Mesendoderm (in vitro differentiated cells): ENCODE measurements around the gene STX5.

ENCODE experiments used
- DNase-seq: peaks from one replicate; pipeline ENCODE4 v3.0.0; 2013
- H2AK5ac ChIP-seq: 2 replicates; pipeline ENCODE4 v1.6.1; 2013; ENCODE audit warnings: low read length, inconsistent platforms
- H2BK120ac ChIP-seq: 2 replicates; pipeline ENCODE4 v1.6.1; 2013; ENCODE audit warnings: low read depth, mild to moderate bottlenecking, low read length, moderate library complexity, mixed read lengths
- H2BK15ac ChIP-seq: replicated peaks from 2 replicates; pipeline ENCODE4 v1.6.1; 2013; ENCODE audit warnings: low read depth, mild to moderate bottlenecking, moderate library complexity
- H2BK5ac ChIP-seq: 2 replicates; pipeline ENCODE4 v1.6.1; 2013; ENCODE audit warnings: low read length, inconsistent platforms
- H3K18ac ChIP-seq: 2 replicates; pipeline ENCODE4 v1.6.1; 2013; ENCODE audit warnings: mild to moderate bottlenecking, low read length, mixed read lengths
- H3K23ac ChIP-seq: one replicate; pipeline ENCODE4 v1.6.1; 2013; ENCODE audit warnings: low read length
- H3K27ac ChIP-seq: 2 replicates; pipeline ENCODE4 v1.5.1; 2013; ENCODE audit warnings: low read depth, mild to moderate bottlenecking, inconsistent platforms, low read length, moderate library complexity
- H3K27me3 ChIP-seq: 2 replicates; pipeline ENCODE4 v1.6.1; 2013; ENCODE audit warnings: low read length, control low read depth, mild to moderate bottlenecking, inconsistent platforms; ENCODE audit not compliant: insufficient read depth, poor library complexity
- H3K36me3 ChIP-seq: 2 replicates; pipeline ENCODE4 v1.6.1; 2013; ENCODE audit warnings: low read length, inconsistent platforms; ENCODE audit not compliant: control insufficient read depth, insufficient read depth
- H3K4ac ChIP-seq: one replicate; pipeline ENCODE4 v1.6.1; 2013; ENCODE audit warnings: low read depth, mild to moderate bottlenecking, low read length, moderate library complexity
- H3K4me1 ChIP-seq: 2 replicates; pipeline ENCODE4 v1.6.1; 2013; ENCODE audit warnings: low read depth, low read length, inconsistent platforms; ENCODE audit not compliant: control insufficient read depth
- H3K4me2 ChIP-seq: 2 replicates; pipeline ENCODE4 v1.6.1; 2013; ENCODE audit warnings: low read length
- H3K4me3 ChIP-seq: 2 replicates; pipeline ENCODE4 v1.5.1; 2013; ENCODE audit warnings: mild to moderate bottlenecking, low read length
- H3K56ac ChIP-seq: one replicate; pipeline ENCODE4 v1.6.1; 2013; ENCODE audit warnings: low read length
- H3K79me1 ChIP-seq: 2 replicates; pipeline ENCODE4 v1.6.1; 2013; ENCODE audit warnings: low read length, inconsistent platforms
- H3K79me2 ChIP-seq: 2 replicates; pipeline ENCODE4 v1.6.1; 2013; ENCODE audit warnings: mild to moderate bottlenecking, low read length; ENCODE audit not compliant: control insufficient read depth, insufficient read depth
- H3K9ac ChIP-seq: 2 replicates; pipeline ENCODE4 v1.6.1; 2013; ENCODE audit warnings: low read length, inconsistent platforms
- H4K5ac ChIP-seq: one replicate; pipeline ENCODE4 v1.6.1; 2013; ENCODE audit warnings: low read length
- H4K8ac ChIP-seq: one replicate; pipeline ENCODE4 v1.6.1; 2013; ENCODE audit warnings: low read depth, mild to moderate bottlenecking, control low read depth, low read length, moderate library complexity
- WGBS: extraction: QIAGEN DNeasy Blood & Tissue Kit; methylation state at CpG from one replicate; pipeline ENCODE4 v1.1.7; 2013; ENCODE audit warnings: low lambda C conversion rate, missing lambda C conversion rate; ENCODE audit not compliant: insufficient coverage; ENCODE audit errors: extremely low coverage; 5-methylcytosine and 5-hydroxymethylcytosine counted together

Gene STX5

DNA sequence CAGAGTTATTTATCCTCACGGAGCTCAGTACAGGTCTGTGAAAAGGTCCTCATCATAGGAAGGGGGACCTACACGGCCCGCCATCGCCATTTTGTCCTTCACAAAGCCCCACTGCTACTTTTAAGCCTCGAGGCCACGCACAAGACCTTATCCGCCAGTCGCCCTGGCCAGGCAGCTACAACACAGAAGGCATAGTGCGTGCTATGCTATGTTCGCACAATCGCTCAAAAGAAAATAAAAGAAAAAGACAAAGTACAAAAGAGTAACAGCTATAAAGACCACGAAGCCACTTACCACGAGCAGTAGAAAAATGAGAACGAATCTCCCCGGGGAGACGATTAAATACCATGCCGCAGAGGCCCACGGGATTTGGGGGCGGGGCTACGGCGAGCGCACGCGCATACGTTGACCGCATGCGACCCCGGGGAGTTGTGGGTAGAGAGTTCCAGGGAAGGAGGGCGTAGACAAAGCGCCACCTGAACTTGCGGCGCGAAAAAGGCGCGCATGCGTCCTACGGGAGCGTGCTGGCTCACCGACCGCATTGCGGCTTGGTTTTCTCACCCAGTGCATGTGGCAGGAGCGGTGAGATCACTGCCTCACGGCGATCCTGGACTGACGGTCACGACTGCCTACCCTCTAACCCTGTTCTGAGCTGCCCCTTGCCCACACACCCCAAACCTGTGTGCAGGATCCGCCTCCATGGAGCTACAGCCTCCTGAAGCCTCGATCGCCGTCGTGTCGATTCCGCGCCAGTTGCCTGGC lies 23.9 kb upstream of the STX5 start:
- Histone ChIP-seq H4K8ac (no peak overlapping the region), H2BK15ac (no peak overlapping the region), H3K4me2 (peak overlapping the region; percentile 21), H3K9ac (peak overlapping the region; percentile 94), H3K56ac (peak overlapping the region; percentile 96), H3K4me3 (peak overlapping the region; percentile 59), H3K27me3 (no peaks in the 10 kb centered on the region), H3K36me3 (peaks cover 19% of the 10 kb centered on the region), H3K18ac (peak overlapping the region; percentile 82), H3K23ac (peak overlapping the region; percentile 10), H3K79me1 (peaks cover 1% of the 10 kb centered on the region), H3K27ac (peak overlapping the region; percentile 62), H3K4me1 (peaks cover 2% of the 10 kb centered on the region), H3K4ac (peak overlapping the region; percentile 88), H2BK5ac (peak overlapping the region; percentile 90), H4K5ac (no peak overlapping the region), H2BK120ac (no peak overlapping the region), H3K79me2 (peaks cover 73% of the 10 kb centered on the region), H2AK5ac (peak overlapping the region; percentile 12)
- no CpG with 5 or more reads among the region's 54 CpGs for WGBS
- peak; percentile 99 for DNase-seq

DNA sequence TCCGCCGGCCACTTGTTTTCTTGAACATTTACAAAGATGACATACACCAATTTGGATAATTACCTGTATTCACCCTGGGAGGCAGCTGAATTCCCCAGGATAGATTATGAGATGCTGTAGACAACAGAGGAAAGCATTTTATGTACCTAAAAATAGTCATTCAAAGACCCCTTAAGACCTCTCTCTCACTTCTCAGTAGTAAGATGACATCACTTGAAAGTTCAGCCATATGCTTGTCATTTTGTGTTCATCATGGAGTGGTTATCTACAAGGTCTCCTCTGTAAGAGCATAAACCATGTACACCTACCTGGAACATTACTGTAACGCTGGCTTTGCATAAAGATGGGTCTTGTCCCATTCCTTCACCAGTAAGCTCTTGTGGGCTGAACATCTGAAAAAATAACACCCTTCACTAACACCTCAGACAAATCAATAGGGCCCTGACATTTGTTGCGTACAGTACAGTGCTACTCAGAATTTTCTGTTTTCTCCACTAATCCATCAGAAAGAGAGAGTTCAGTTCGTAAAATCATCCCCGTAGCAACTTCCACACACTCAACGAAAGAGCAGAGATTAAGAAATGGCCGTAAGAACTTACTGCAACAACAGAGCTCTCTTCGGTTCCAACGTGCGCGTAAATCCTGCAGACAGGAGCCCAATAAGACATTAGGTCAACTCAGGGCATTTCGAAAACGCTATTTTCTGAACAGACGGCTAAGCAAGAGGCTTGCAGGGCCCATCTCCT lies 23.1 kb upstream of the STX5 start:
- H3K23ac ChIP-seq: no peak overlapping the region
- H3K4me3 ChIP-seq: peak overlapping the region; percentile 55
- H3K27ac ChIP-seq: peak overlapping the region; percentile 42
- no peak overlapping the region for H2BK120ac ChIP-seq
- no CpG with 5 or more reads among the region's 15 CpGs for WGBS
- no peak for DNase-seq
- peaks cover 67% of the 10 kb centered on the region for H3K79me2 ChIP-seq
- H3K27me3 ChIP-seq: no peaks in the 10 kb centered on the region
- H2BK5ac ChIP-seq: peak overlapping the region; percentile 22
- H4K8ac ChIP-seq: no peak overlapping the region
- peaks cover 1% of the 10 kb centered on the region for H3K79me1 ChIP-seq
- H3K4me1 ChIP-seq: peaks cover 2% of the 10 kb centered on the region
- peaks cover 19% of the 10 kb centered on the region for H3K36me3 ChIP-seq
- peak overlapping the region; percentile 82 for H3K9ac ChIP-seq
- no peak overlapping the region for H4K5ac ChIP-seq
- H2BK15ac ChIP-seq: no peak overlapping the region
- H3K56ac ChIP-seq: peak overlapping the region; percentile 89
- H3K4ac ChIP-seq: peak overlapping the region; percentile 88
- peak overlapping the region; percentile 11 for H2AK5ac ChIP-seq
- H3K18ac ChIP-seq: peak overlapping the region; percentile 82
- peak overlapping the region; percentile 4 for H3K4me2 ChIP-seq

DNA sequence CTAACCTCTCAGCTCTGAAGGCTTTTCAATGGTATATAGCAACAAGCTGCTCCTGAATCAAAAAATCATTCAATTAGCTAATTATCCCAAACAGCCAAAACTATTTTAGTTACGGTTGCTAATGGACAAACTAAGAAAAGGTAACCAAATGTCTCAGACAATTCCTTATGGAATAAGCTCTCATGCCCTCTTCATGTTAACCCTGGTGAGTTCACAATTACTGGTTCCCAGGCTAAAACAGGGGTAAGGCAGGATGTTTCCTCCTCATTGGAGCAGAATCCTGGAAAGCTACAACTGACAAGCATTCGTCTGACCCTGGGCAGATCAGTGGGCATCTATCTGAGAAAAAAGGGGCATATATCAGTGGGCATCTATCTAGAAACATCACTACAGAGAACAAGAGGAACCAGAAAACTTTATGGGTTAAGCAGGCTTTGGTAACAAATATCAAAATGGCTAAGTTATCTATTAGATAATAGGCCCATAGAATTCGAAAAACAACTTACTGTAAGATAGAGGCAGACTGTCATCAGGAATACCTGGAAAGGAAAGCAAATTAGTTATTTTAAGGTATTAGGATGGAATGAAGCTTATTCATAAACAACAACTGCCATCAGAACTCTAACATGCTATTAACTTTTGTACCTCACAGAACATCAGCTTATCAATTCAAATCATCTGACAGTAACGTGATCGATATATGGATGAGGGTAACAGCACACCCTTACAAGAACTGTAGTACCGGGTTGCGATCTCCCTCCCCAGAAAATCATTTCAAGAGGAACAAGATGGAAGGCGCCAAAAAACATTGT lies 22.4 kb upstream of the STX5 start:
- Histone ChIP-seq H2BK5ac (no peak overlapping the region), H3K4me1 (peaks cover 2% of the 10 kb centered on the region), H4K5ac (no peak overlapping the region), H3K4me2 (peak overlapping the region; percentile 99), H3K23ac (peak overlapping the region; percentile 90), H4K8ac (no peak overlapping the region), H3K36me3 (peaks cover 19% of the 10 kb centered on the region), H3K27ac (no peak overlapping the region), H3K79me1 (peaks cover 1% of the 10 kb centered on the region), H3K56ac (peak overlapping the region; percentile 90), H3K4ac (no peak overlapping the region), H2BK15ac (no peak overlapping the region), H3K79me2 (peaks cover 59% of the 10 kb centered on the region), H3K4me3 (peak overlapping the region; percentile 55), H2AK5ac (no peak overlapping the region), H3K18ac (no peak overlapping the region), H3K9ac (peak overlapping the region; percentile 82), H2BK120ac (no peak overlapping the region), H3K27me3 (no peaks in the 10 kb centered on the region)
- DNase-seq: no peak
- no CpG with 5 or more reads among the region's 8 CpGs for WGBS

DNA sequence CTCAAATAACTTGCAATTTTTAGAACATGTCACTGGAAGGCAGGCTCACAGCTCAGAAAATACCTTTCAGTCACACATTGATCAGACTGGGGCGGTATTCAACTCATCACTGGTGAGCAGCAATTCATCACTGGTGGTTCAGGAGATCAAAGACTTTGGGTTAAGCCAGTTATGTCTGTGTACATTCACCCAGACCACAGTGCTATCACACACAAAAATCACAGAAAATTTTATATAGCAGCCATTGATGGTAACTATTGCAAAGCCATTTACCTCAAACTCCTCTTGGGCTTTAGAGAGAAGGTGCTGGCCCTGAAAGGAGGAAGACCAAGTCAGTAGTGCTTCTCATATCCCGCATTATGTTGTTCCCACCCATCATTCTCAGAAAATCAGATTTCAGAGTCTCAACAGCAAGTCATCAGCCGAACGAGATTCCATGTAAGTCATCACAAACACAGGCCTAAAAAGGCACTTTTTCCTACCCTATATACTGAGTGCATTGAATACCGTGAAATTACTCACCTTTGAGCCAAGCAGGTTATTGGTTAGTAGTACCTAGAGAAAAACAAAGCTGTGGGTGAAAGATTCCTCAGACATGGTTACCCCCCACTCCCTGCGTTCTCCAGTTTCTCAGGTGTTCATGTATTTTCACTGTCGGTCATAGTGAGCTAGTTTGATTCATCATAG lies 21.6 kb upstream of the STX5 start:
- Histone ChIP-seq H3K56ac (peak overlapping the region; percentile 90), H3K4me2 (peak overlapping the region; percentile 99), H3K4me3 (peak overlapping the region; percentile 55), H2BK15ac (no peak overlapping the region), H4K5ac (no peak overlapping the region), H3K4me1 (peaks cover 2% of the 10 kb centered on the region), H2AK5ac (no peak overlapping the region), H3K23ac (peak overlapping the region; percentile 90), H3K18ac (no peak overlapping the region), H2BK120ac (no peak overlapping the region), H3K27me3 (no peaks in the 10 kb centered on the region), H2BK5ac (no peak overlapping the region), H4K8ac (no peak overlapping the region), H3K4ac (no peak overlapping the region), H3K79me2 (peaks cover 56% of the 10 kb centered on the region), H3K9ac (peak overlapping the region; percentile 82), H3K27ac (peak overlapping the region; percentile 23), H3K79me1 (peaks cover 1% of the 10 kb centered on the region), H3K36me3 (peaks cover 19% of the 10 kb centered on the region)
- no peak for DNase-seq
- WGBS: no CpG with 5 or more reads among the region's 7 CpGs

DNA sequence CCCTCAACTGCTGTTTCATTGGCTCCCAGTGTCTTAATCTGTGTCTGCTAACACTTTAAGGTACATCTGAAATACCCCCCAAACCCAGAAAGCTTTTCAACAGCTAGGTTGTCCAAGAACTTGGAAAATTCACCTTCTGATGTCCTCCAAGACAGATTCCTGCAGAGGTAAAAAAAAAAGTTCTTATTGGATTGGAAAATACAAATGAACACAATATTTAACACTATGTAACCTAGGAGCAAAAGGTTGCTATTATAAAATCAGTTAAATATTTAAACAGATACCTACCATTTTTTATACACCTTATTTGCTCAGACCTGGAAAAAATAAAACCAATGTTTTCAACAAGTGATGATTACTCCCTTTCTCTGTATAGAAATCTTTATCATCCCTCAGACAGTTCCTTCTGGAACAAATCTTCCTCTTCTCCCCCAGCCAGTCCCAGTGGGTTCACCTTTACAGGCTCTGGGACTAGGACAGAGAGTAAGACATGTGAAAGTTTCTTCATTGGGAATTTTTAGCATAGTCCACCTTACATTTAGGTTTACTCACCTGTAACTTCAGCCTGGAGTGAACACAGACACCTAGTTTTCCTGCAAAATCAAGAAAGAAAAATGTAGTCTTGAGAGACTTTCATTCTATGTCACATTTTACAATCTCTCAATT lies 20.8 kb upstream of the STX5 start:
- Histone ChIP-seq H2BK120ac (no peak overlapping the region), H3K4me3 (peak overlapping the region; percentile 55), H3K4me2 (peak overlapping the region; percentile 99), H3K4ac (no peak overlapping the region), H2BK5ac (no peak overlapping the region), H3K79me2 (peaks cover 48% of the 10 kb centered on the region), H3K23ac (no peak overlapping the region), H3K18ac (no peak overlapping the region), H2AK5ac (no peak overlapping the region), H3K27me3 (no peaks in the 10 kb centered on the region), H3K36me3 (peaks cover 19% of the 10 kb centered on the region), H2BK15ac (no peak overlapping the region), H3K27ac (no peak overlapping the region), H4K5ac (no peak overlapping the region), H3K79me1 (peaks cover 1% of the 10 kb centered on the region), H3K9ac (peak overlapping the region; percentile 82), H3K4me1 (no peaks in the 10 kb centered on the region), H3K56ac (no peak overlapping the region), H4K8ac (no peak overlapping the region)
- no peak for DNase-seq
